GM21737 (cell line): ENCODE results near the gene CAMTA1.

Experiments
- ATAC-seq: cut with Tn5 transposase; IDR thresholded peaks from one replicate; pipeline ENCODE4 v1.9.1; 2021; ENCODE audit warnings: mild to moderate bottlenecking, moderate library complexity; ENCODE audit not compliant: unreplicated experiment

The CAMTA1 gene

GRCh38 chr1:7100479-7100878 lies 315.2 kb downstream of the CAMTA1 start:
- no peak for ATAC-seq

GRCh38 chr1:7101187-7101586 lies 315.9 kb downstream of the CAMTA1 start:
- ATAC-seq = no peak

GRCh38 chr1:7103361-7103782 lies 318.1 kb downstream of the CAMTA1 start:
- no peak for ATAC-seq

- ATAC-seq = no peak
Measured at GRCh38 chr1:7103874-7104273, 318.6 kb downstream of the CAMTA1 start.

- ATAC-seq = no peak
Measured at GRCh38 chr1:7104339-7104738, 319.1 kb downstream of the CAMTA1 start.

- ATAC-seq = no peak
Measured at GRCh38 chr1:7105269-7105668, 320.0 kb downstream of the CAMTA1 start.

GRCh38 chr1:7106442-7107108 lies 321.3 kb downstream of the CAMTA1 start:
- ATAC-seq = no peak

GRCh38 chr1:7107109-7107830 lies 322.0 kb downstream of the CAMTA1 start:
- no peak for ATAC-seq

GRCh38 chr1:7108251-7108650 lies 323.0 kb downstream of the CAMTA1 start:
- ATAC-seq = no peak

- ATAC-seq = no peak
Measured at GRCh38 chr1:7109901-7110300, 324.6 kb downstream of the CAMTA1 start.

- ATAC-seq = no peak
Measured at GRCh38 chr1:7110321-7110720, 325.1 kb downstream of the CAMTA1 start.

GRCh38 chr1:7111853-7112252 lies 326.6 kb downstream of the CAMTA1 start:
- no peak for ATAC-seq

GRCh38 chr1:7113136-7113535 lies 327.9 kb downstream of the CAMTA1 start:
- ATAC-seq = no peak

- no peak for ATAC-seq
Measured at GRCh38 chr1:7113822-7114221, 328.6 kb downstream of the CAMTA1 start.

GRCh38 chr1:7116001-7116400 lies 330.7 kb downstream of the CAMTA1 start:
- ATAC-seq = no peak

GRCh38 chr1:7117399-7118281 lies 332.4 kb downstream of the CAMTA1 start:
- no peak for ATAC-seq

GRCh38 chr1:7119156-7119555 lies 333.9 kb downstream of the CAMTA1 start:
- no peak for ATAC-seq

GRCh38 chr1:7120863-7121621 lies 335.8 kb downstream of the CAMTA1 start:
- no peak for ATAC-seq

- ATAC-seq = no peak
Measured at GRCh38 chr1:7121622-7121988, 336.4 kb downstream of the CAMTA1 start.

GRCh38 chr1:7127322-7128075 lies 342.2 kb downstream of the CAMTA1 start:
- ATAC-seq = no peak
